NCI-H345 (cell line): Measurements from ENCODE around the gene IL1R2.

Experiments
- DNase-seq: peaks from one replicate; lab custom pipeline; 2025; lab: John Stamatoyannopoulos, UW

Gene IL1R2

GRCh38 chr2:101991721-101992145, at the start of gene IL1R2:
Gene IL1R2 (plus strand): TSS chr2:101991960. CDS start chr2:102008576, 16,616 bp downstream.
- no peak for DNase-seq

DNA sequence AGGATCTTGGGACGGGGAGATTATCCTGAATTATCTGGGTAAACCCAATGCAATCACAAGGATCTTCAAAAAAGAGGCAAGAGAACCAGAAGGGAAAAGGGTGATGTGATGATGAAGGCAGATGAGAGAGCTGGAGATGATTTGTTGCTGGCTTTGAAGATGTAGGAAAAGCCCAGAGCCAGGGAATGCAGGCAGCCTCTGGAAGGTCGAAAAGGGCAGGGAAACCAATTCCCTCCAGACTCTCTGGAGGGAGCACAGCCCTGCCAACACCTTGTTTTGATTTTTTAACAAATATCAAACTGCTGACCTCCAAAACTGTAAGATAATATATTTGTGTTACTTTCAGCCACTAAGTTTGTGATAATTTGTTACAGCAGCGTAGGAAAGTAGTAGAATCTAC, 48.9 kb upstream of the IL1R2 start:
- DNase-seq: no peak

DNA sequence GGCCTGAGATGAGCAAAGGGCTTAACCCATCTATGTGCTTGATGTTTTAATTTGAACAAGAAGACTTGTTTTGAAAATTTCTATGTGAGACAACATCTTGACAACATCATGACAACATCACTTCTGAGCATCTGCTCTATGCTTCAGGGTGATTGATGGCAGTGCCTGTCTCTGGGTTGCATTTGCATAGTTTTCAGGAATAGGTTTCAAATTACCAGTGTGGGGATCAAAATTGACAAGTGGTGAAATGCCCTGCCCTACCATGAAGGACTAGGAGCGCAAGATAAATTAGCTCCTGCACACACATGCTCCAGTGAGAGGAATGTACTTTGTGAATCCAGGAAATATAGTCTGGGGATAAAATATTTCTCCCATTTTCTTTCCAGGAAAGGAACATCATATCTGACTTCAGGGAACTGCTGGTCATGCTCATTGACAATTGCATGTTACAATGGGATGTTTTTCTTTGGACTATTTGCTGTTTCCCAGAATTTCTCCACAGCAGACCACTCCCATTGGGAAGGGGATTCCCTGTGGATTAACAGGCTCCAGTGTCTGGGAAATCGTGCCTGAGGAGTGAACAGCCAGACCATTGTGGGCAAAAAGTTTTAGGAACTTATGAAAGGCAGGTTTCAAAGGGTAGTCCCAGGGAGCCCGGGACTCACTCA, 45.3 kb upstream of the IL1R2 start:
- no peak for DNase-seq

- no peak for DNase-seq
Observed at GRCh38 chr2:101947374-101947773, 44.4 kb upstream of the IL1R2 start.

DNA sequence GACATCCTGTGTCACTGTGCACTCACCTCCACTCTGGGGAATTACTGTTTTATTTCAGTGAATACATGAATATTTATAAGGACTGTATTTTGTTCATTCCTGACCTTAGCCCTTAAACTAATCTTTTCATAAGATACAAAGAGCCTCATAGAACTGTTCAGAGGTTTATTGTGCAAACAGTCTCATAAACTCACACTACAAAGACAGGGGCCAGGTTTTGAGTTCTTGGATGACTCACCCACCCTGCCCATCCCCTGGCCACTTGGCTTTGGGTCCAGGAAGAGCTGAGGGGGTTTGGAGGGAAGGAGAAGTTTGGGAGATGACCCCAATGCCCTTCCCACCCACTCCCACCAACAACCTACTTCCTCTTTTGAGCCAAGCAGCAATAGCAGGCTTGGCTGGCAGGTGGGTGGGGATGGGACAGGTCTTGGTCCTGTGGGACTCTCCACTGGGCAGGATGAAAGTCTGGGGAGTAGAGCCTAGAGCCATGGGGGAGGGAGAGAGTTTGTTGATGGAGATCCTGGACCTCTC, 43.1 kb upstream of the IL1R2 start:
- no peak for DNase-seq

GRCh38 chr2:101949304-101949703, 42.5 kb upstream of the IL1R2 start:
- no peak for DNase-seq

- no peak for DNase-seq
Observed at GRCh38 chr2:101951296-101951695, 40.5 kb upstream of the IL1R2 start.

DNA sequence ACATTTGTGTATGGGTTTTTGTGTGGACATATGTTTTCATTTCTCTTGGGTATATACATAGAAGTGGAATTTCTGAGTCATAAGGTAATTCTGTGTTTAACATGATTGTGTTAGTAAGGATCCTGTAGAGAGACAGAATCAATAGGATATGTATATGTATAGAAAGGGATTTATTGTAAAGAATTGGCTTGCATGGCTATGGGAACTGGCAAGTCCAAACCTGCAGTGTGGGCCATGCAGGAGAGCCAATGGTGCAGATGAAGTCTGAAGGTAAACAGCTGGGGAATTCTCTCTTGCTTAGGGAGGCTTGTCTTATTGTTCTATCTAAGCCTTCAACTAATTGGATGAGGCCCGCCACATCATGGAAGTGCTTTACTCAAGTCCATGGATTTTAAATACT, 39.2 kb upstream of the IL1R2 start:
- no peak for DNase-seq

GRCh38 chr2:101956465-101957438, 35.0 kb upstream of the IL1R2 start:
- no peak for DNase-seq

- no peak for DNase-seq
Observed at GRCh38 chr2:101958061-101958460, 33.7 kb upstream of the IL1R2 start.

DNA sequence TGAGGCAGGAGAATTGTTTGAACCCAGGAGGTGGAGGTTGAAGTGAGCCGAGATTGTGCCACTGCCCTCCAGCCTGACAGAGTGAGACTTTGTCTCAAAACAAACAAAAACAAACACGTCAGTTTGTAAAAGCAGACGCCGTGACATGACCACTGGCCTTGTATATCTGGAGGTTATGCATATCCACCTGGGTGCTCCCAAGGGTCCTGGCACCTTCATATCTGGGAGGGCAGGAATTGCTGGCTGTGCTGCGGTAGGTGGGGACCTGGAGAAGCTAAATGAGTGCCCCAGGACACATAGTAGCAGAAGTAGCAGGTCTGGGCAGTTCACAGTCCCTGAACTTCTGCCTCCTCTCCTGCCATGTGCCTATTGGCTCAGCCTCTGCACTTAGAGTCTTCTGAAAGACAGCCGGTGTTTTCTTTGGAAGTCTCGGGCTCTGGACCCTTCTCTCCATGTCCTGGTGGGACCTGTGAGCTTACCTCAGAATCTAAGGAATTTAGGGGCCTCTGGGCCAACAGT, 30.9 kb upstream of the IL1R2 start:
- no peak for DNase-seq

GRCh38 chr2:101961338-101962191, 30.2 kb upstream of the IL1R2 start:
- no peak for DNase-seq

- DNase-seq: no peak
Observed at GRCh38 chr2:101962309-101962708, 29.5 kb upstream of the IL1R2 start.

DNA sequence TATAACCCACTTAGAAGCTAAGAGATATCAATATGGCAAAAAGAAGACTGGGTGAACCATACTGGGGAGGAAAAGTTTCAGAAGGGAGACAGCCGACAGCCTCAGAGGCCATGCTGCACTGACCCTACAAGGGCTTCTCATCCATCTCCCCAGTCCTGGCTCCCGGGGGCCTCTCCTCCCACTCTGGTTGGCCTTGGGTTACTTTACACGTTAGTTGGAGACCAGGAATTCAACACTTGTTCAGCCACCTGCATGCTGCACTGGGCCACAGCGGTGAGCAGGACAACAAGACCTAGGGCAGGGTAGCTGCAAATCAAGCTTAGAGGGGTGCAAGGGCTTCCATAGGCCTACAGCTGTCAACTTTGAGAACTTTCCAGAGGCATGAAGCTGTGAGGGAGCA, 28.6 kb upstream of the IL1R2 start:
- no peak for DNase-seq

DNA sequence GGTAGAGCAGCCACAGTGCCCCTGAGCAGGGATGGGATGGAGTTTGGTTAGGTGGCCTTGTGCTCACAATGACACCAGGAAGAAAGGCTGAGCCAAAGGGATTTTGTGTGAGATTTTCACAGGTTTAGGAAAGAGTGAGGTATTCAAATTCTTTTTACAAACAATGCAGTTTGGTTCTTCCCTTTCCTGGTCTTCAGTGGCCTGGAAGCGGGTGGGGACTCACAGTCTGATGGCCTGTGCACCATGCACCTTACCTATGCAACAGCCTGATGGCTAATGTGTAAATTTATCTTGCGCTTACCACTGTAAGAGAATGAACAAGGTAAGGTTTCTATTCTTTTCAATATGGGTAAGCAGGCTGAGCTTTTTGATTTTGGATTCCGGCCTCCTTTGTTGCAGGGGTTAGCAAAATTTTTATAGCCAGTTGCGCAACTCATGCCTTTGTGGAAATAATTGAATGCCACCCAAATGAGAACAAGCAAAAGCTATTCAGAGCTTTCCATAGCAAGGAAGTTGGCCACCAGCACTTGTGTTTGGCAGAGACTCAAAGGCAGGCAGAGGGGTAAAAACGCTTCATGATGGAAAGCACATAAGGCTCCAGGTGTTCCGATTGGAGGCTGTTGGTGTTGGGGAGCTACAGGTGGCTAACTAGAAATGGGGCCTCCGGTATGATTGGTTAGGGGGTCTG, 23.8 kb upstream of the IL1R2 start:
- DNase-seq: peak; percentile 12

DNA sequence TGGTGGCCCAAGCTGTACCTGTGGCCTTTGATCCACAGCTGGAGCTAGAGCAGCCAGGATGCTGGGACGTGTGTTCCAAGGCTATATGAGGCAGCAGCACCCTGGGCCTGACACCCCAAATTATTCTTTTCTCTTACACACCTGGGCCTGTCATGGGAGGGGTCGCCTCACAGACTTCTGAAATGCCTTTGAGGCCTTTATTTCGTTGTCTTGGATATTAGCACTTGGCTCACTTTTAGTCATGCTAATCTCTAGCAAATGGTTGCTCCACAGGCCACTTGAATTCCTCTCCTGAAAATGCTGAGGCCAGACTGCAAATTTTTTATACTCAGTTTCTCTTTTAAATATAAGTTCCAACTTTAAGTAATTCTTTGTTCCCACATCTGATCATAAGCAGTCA, 22.0 kb upstream of the IL1R2 start:
- DNase-seq: no peak

- DNase-seq: no peak
Observed at GRCh38 chr2:101970901-101971300, 20.9 kb upstream of the IL1R2 start.

DNA sequence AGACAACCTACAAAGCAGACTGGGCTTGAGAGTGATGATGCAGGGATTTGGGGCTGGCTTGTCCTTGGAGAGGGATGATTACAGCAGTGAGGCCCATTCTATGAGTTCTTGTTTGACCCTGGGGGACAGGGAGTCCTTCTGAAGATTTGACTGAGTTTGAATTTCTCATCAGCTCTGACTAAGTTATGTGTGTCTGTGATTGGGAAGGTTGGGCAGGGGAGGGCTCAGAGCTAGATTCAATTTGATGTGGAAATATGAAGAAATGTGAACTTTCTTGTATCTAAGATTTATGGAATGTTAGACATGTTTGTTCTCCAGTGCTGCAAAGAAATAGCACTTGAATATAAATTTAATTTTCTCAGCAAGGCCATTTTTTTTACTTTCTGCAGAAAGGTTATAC, 19.9 kb upstream of the IL1R2 start:
- DNase-seq: no peak

GRCh38 chr2:101972621-101973434, 18.9 kb upstream of the IL1R2 start:
- DNase-seq: no peak

DNA sequence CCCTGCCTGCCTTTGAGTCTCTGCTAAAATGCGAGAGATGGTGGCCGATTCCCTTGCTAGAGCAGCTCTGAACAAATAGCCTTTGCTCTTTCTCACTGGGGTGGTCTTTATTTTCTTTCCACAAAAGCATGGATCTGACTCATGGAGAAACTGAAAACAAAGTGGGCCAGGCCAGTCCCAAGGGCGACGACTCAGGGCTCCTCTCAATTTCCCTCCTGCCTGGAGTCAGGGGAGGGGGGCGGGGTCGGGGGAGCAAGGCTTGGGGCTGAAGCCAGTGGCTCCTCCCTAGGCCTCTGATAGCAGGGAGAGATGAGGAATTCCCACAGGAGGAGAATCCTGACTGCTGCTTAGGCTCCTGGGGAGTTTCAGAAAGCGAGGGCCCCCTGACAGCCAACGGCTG, 17.1 kb upstream of the IL1R2 start:
- no peak for DNase-seq
